Measurements from ENCODE around the gene PPM1N. TPM values are rescaled to one million over a fixed set of nuclear protein-coding genes. Genes with fewer than 3 reads are reported as not detected.
A peak's percentile ranks its signal among the peaks of the same experiment; 100 is the strongest.

PPM1N gene, protein sequence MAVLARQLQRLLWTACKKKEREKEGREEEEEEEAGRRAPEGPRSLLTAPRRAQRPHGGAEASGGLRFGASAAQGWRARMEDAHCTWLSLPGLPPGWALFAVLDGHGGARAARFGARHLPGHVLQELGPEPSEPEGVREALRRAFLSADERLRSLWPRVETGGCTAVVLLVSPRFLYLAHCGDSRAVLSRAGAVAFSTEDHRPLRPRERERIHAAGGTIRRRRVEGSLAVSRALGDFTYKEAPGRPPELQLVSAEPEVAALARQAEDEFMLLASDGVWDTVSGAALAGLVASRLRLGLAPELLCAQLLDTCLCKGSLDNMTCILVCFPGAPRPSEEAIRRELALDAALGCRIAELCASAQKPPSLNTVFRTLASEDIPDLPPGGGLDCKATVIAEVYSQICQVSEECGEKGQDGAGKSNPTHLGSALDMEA
- total RNA-seq (under 1 TPM; 0.22 to 0.41 (median 0.30) TPM), polyA plus RNA-seq (1 to 10 TPM in 1 of 2 donors, under 1 TPM in 1; 0.53 to 2.1 TPM)

DNA sequence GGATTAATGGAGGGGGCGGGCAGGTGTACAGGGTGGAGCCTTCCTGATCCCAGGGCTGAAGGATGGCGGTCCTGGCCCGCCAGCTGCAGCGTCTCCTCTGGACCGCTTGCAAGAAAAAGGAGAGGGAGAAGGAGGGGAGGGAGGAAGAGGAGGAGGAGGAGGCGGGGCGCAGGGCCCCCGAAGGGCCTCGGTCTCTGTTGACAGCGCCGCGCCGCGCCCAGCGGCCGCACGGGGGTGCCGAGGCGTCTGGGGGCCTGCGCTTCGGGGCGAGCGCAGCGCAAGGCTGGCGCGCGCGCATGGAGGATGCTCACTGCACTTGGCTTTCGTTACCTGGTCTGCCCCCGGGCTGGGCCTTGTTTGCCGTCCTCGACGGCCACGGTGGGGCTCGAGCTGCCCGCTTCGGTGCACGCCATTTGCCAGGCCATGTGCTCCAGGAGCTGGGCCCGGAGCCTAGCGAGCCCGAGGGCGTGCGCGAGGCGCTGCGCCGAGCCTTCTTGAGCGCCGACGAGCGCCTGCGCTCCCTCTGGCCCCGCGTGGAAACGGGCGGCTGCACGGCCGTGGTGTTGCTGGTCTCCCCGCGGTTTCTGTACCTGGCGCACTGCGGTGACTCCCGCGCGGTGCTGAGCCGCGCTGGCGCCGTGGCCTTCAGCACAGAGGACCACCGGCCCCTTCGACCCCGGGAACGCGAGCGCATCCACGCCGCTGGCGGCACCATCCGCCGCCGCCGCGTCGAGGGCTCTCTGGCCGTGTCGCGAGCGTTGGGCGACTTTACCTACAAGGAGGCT is at the start of gene PPM1N:
PPM1N (plus strand) TSS at position 33 of the 785 bp plus-strand sequence; CDS start at position 63, 30 bp downstream.
- peak within 1 kb of the TSS in 2 of 4 donors; percentile 57 to 80 for H3K4me3 ChIP-seq
- peak in 1 of 4 donors; percentile 7 for ATAC-seq
- no peaks in the 10 kb centered on the region for H3K36me3 ChIP-seq
- TF ChIP-seq, protein P1, sequence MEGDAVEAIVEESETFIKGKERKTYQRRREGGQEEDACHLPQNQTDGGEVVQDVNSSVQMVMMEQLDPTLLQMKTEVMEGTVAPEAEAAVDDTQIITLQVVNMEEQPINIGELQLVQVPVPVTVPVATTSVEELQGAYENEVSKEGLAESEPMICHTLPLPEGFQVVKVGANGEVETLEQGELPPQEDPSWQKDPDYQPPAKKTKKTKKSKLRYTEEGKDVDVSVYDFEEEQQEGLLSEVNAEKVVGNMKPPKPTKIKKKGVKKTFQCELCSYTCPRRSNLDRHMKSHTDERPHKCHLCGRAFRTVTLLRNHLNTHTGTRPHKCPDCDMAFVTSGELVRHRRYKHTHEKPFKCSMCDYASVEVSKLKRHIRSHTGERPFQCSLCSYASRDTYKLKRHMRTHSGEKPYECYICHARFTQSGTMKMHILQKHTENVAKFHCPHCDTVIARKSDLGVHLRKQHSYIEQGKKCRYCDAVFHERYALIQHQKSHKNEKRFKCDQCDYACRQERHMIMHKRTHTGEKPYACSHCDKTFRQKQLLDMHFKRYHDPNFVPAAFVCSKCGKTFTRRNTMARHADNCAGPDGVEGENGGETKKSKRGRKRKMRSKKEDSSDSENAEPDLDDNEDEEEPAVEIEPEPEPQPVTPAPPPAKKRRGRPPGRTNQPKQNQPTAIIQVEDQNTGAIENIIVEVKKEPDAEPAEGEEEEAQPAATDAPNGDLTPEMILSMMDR (IDR thresholded peaks at IDR 0.05) = no peak
- WGBS, 2 donors = 4 to 5% methylated on average over 76 to 89 of the region's 89 CpGs
- H3K4me1 ChIP-seq = peaks cover 0 to 7% (median 7%) of the 10 kb centered on the region in 3 donors
- intact Hi-C loops (cut with DNase I) = no loop called here
- H3K27ac ChIP-seq = no peak within 1 kb of the TSS
- FAIRE-seq = no peak
- no peaks in the 10 kb centered on the region for H3K9me3 ChIP-seq
- H3K27me3 ChIP-seq = peaks cover 0 to 4% (median 0%) of the 10 kb centered on the region in 4 donors
- peak in 2 of 6 donors; percentile 71 for DNase-seq

DNA sequence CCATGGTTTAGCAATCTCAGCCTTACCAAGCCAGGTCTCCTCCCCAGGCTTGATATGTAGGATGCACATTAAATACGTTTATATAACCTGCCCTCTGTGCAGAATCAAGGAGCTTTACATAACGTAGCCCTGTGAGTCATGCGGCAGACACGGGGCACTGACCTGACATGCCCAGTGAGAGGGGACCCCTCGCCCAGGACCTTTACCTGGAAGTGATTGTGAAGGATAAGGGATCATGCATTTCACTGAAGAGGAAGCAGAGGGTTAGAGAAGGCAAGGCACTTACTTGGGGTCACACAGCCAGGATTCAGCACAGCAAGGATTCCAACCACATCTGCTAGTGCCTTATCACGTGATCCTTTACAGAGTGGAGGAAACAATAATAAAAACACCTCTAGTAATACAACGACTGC is 49.4 kb upstream of the PPM1N start:
- H3K9me3 ChIP-seq = no peaks in the 10 kb centered on the region
- FAIRE-seq (no peak), DNase-seq (no peak), ATAC-seq (no peak)
- intact Hi-C loops (cut with DNase I) = no loop called here
- H3K27me3 ChIP-seq = no peaks in the 10 kb centered on the region
- TF ChIP-seq, protein P1 (IDR thresholded peaks at IDR 0.05) = no peak
- no peaks in the 10 kb centered on the region for H3K36me3 ChIP-seq
- peaks cover 5 to 14% (median 10%) of the 10 kb centered on the region in 3 donors for H3K4me1 ChIP-seq
- 69 to 77% methylated on average over 7 of the region's 7 CpGs for WGBS, 2 donors
- no peak overlapping the region for H3K4me3 ChIP-seq
- H3K27ac ChIP-seq = no peak overlapping the region

DNA sequence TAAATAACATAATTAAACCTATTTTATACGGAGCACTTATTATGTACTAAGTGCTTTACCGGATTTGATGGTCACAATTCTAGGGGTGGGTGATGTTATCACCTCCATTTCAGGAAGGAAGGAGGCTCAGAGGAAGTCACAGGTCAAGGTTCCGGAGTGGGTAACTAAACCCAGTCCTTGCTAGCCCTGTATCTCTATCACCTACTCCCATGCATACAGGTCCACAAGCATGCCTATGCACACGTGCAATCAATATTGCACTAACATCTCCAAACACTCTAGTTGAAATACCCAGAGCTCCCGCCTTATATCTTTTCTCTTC is 48.3 kb upstream of the PPM1N start:
- WGBS, 2 donors = 26 to 29% methylated on average over 5 of the region's 5 CpGs
- TF ChIP-seq, protein P1 (IDR thresholded peaks at IDR 0.05) = no peak
- intact Hi-C loops (cut with DNase I) = no loop called here
- DNase-seq = no peak
- peak; percentile 0 to 12 (median 5) for ATAC-seq
- Histone ChIP-seq H3K36me3 (no peaks in the 10 kb centered on the region), H3K9me3 (no peaks in the 10 kb centered on the region), H3K27ac (peak overlapping the region; percentile 69 to 84 (median 79)), H3K27me3 (no peaks in the 10 kb centered on the region), H3K4me1 (peaks cover 2 to 11% (median 4%) of the 10 kb centered on the region in 3 donors), H3K4me3 (peak overlapping the region; percentile 23 to 51 (median 43))
- no peak for FAIRE-seq

DNA sequence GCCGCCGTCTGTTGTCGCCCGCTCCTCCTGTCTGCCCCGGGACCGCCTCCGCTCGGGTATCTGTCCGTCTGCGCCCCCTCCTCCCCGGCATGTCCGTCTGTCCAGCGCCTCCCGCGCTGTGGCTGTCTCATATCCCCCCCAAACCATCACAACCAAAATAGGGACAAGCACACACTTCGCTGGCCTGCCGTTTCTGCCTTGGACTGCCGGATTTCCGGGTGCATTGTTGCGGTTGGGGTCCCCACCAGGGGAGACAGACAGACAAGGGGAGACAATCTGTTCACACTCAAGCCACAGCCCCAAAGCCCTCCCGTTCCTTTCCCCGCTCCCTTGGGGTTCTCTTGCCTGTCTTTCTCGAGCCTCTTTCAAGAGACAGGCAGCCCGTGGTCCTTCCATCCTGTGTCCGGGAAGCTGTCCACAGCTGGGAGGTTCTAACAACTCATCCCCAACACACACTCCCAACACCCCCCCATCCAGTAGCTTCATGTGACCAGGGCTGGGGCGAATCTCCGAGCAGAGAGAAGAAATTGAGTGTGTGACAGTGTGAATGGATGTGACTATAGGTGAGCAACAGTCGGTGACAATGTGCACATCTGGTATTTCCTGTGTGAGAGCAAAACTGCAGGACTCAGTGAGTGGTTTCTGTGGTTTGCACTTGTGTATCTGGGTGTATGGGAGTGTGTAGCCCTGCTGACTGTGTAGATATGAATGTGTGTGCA is 47.0 kb upstream of the PPM1N start:
- peak in 2 of 6 donors; percentile 43 to 49 for DNase-seq
- Histone ChIP-seq H3K36me3 (no peaks in the 10 kb centered on the region), H3K27ac (peak overlapping the region; percentile 79 to 85 (median 82)), H3K27me3 (no peaks in the 10 kb centered on the region), H3K4me1 (peaks cover 10 to 19% (median 12%) of the 10 kb centered on the region in 3 donors), H3K4me3 (peak overlapping the region; percentile 23 to 51 (median 42)), H3K9me3 (no peaks in the 10 kb centered on the region)
- TF ChIP-seq, protein P1 (IDR thresholded peaks at IDR 0.05) = no peak
- intact Hi-C loops (cut with DNase I) = no loop called here
- no peak for FAIRE-seq
- ATAC-seq = no peak
- whole genome bisulfite sequencing, 2 donors = 9% methylated on average over 28 of the region's 28 CpGs

All from pancreas (tissue), 10 donors.